Upper lobe of right lung (tissue), 1 donor: ENCODE results near the gene OTUD3. TPM values are rescaled to one million over a fixed set of nuclear protein-coding genes. Genes with fewer than 3 reads are reported as not detected.

Experiments
- ATAC-seq: fragments of 200-7000 bp; cut with Tn5 transposase; one replicate; pipeline ENCODE4 v1.9.1; 2020; ENCODE audit warnings: mild to moderate bottlenecking, moderate library complexity
- DNase-seq: peaks from one replicate; pipeline ENCODE4 v3.0.0-alpha.2; 2020
- H3K27ac ChIP-seq: fragments of 200-600 bp; one replicate; pipeline ENCODE4 v1.8.0; 2022
- H3K27me3 ChIP-seq: fragments of 200-600 bp; one replicate; pipeline ENCODE4 v1.8.0; 2022; ENCODE audit warnings: mild to moderate bottlenecking
- H3K36me3 ChIP-seq: fragments of 200-600 bp; one replicate; pipeline ENCODE4 v1.8.0; 2022
- H3K4me1 ChIP-seq: fragments of 200-600 bp; one replicate; pipeline ENCODE4 v1.8.0; 2022
- H3K4me3 ChIP-seq: fragments of 200-600 bp; one replicate; pipeline ENCODE4 v1.8.0; 2022; ENCODE audit warnings: mild to moderate bottlenecking
- H3K9me3 ChIP-seq: fragments of 200-600 bp; one replicate; pipeline ENCODE4 v1.8.0; 2022
- intact Hi-C: fragments of 100-400 bp; cut with DNase I; formaldehyde crosslinking; loops from one replicate; pipeline ENCODE4 v1.11.0; 2022
- total RNA-seq: library from RNA; stranded (reverse); fragmentation: NEBNext Ultra II Directional; extraction: Animal tissue kit (Norgen Biotek cat#: 25700); gene quantifications from one replicate; pipeline ENCODE4 v1.2.1, GENCODE V29; 2021
- TF ChIP-seq, protein P1 (sequence below): fragments of 200-600 bp; IDR thresholded peaks from one replicate; pipeline ENCODE4 v1.8.0; 2022; ENCODE audit warnings: antibody characterized with exemption
- donor health status: DM: no; HTN: yes; CAD: no; lungs with severe emphysema.

OTUD3 gene
- total RNA-seq, 1 donor from 2014 or later, result 8.8 TPM

DNA sequence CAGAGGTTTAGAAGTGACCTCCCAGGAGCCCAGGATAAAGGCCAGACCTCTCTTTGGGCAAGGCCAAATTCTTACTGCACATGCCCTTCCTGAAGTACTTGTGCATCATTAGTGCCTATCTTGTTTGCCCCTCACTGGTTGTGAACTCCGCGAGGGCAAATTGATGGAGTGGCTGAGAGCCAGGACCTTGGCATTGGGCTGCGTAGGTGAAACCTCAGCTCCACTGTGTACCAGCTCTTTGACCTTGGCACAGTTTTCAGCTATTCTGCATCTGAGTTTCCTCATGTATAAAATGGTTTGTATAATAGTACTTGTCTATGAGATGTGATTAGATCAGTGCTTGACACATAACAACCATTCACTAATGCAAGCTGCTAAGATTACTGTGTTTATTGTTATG lies 11.5 kb downstream of the OTUD3 start:
- H3K4me3 ChIP-seq, result no peak overlapping the region
- no peaks in the 10 kb centered on the region for H3K9me3 ChIP-seq
- DNase-seq (no peak), ATAC-seq (no peak)
- H3K27me3 ChIP-seq, result no peaks in the 10 kb centered on the region
- H3K36me3 ChIP-seq, result peaks cover 75% of the 10 kb centered on the region
- no peak overlapping the region for H3K27ac ChIP-seq
- intact Hi-C loops, result no loop called here
- TF ChIP-seq, protein P1, sequence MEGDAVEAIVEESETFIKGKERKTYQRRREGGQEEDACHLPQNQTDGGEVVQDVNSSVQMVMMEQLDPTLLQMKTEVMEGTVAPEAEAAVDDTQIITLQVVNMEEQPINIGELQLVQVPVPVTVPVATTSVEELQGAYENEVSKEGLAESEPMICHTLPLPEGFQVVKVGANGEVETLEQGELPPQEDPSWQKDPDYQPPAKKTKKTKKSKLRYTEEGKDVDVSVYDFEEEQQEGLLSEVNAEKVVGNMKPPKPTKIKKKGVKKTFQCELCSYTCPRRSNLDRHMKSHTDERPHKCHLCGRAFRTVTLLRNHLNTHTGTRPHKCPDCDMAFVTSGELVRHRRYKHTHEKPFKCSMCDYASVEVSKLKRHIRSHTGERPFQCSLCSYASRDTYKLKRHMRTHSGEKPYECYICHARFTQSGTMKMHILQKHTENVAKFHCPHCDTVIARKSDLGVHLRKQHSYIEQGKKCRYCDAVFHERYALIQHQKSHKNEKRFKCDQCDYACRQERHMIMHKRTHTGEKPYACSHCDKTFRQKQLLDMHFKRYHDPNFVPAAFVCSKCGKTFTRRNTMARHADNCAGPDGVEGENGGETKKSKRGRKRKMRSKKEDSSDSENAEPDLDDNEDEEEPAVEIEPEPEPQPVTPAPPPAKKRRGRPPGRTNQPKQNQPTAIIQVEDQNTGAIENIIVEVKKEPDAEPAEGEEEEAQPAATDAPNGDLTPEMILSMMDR, result no peak
- no peaks in the 10 kb centered on the region for H3K4me1 ChIP-seq

DNA sequence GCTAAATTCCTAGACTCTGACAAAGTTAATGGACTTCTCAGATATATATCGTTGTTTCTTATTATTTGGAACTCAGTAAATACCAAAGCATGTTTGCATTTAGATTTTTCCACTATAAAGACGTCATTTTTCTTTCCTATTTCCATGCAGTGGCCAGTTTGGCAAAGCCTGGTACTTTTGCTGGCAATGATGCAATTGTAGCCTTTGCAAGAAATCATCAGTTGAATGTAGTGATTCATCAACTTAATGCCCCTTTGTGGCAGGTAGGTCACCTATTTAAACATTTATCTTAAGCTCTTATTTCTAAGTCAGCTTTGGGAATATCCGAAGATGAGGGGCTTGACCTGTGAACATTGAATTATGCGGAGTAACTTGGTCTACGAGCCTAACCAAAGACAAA lies 12.0 kb downstream of the OTUD3 start:
- TF ChIP-seq, protein P1, result no peak
- Histone ChIP-seq H3K27me3 (no peaks in the 10 kb centered on the region), H3K36me3 (peaks cover 80% of the 10 kb centered on the region), H3K27ac (no peak overlapping the region), H3K9me3 (no peaks in the 10 kb centered on the region), H3K4me1 (no peaks in the 10 kb centered on the region), H3K4me3 (no peak overlapping the region)
- ATAC-seq, result no peak
- no peak for DNase-seq
- intact Hi-C loops, result no loop called here

DNA sequence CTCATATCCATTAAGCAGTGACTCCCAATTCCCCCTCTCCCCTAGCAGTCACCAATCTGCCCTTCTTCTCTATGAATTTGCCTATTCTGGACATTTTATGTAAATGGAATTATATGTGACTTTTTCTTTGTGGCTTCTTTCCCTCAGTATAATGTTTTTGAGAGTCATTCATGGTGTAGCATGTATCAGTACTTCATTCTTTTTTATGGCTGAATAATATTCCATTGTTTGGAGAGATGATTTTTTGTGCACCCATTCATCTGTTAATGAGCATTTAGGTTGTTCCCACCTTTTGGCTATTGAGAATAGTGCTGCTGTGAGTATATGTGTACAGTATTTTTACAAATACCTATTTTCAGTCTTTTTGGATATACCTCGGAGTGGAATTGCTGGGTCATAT lies 19.5 kb downstream of the OTUD3 start:
- H3K27me3 ChIP-seq, result no peaks in the 10 kb centered on the region
- no peak overlapping the region for H3K4me3 ChIP-seq
- TF ChIP-seq, protein P1, result no peak
- peaks cover 85% of the 10 kb centered on the region for H3K36me3 ChIP-seq
- ATAC-seq (no peak), DNase-seq (no peak)
- no peaks in the 10 kb centered on the region for H3K4me1 ChIP-seq
- intact Hi-C loops, result no loop called here
- no peaks in the 10 kb centered on the region for H3K9me3 ChIP-seq
- H3K27ac ChIP-seq, result no peak overlapping the region

DNA sequence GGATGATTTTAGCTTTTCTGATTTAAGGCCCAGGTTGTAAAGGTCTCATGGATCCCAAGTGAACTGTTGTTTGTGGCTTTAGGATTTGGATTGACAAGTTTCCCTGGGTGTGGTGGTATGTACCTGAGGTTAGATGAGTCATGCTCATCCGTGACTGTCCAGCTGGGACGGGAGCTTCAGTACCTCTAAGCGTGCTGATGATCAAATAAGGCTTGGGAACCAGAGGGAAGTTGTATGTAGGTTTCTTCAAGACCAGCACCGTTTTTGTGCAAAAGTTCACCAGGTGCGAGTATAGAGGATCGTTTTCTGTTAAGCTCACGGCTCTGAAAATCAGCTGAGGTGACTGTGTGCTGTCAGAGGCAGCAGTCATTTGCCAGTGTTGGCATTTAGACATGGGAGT lies 21.4 kb downstream of the OTUD3 start:
- Histone ChIP-seq H3K4me1 (no peaks in the 10 kb centered on the region), H3K4me3 (no peak overlapping the region), H3K36me3 (peaks cover 87% of the 10 kb centered on the region), H3K27ac (no peak overlapping the region), H3K9me3 (no peaks in the 10 kb centered on the region), H3K27me3 (no peaks in the 10 kb centered on the region)
- TF ChIP-seq, protein P1, result no peak
- intact Hi-C loops, result no loop called here
- no peak for ATAC-seq
- no peak for DNase-seq

DNA sequence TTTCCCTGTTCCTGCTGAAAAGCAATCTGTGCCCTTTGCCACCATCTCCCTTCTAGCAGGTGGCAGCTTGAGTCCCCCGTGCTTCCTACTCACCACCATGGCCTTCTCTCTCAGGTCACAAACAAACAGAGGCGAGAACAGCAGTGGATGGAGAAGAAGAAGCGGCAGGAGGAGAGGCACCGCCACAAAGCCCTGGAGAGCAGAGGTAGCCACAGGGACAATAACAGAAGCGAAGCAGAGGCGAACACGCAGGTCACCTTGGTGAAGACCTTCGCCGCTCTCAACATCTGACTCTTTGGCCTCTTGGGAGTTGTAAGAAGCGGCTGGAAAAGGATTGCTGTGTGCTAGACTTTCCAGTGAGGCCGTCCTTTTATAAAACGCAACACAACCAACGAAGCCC lies 25.3 kb downstream of the OTUD3 start:
- Histone ChIP-seq H3K27me3 (no peaks in the 10 kb centered on the region), H3K36me3 (peaks cover 92% of the 10 kb centered on the region), H3K4me1 (no peaks in the 10 kb centered on the region), H3K4me3 (no peak overlapping the region), H3K27ac (no peak overlapping the region), H3K9me3 (no peaks in the 10 kb centered on the region)
- no peak for ATAC-seq
- intact Hi-C loops, result no loop called here
- no peak for DNase-seq
- TF ChIP-seq, protein P1, result no peak

DNA sequence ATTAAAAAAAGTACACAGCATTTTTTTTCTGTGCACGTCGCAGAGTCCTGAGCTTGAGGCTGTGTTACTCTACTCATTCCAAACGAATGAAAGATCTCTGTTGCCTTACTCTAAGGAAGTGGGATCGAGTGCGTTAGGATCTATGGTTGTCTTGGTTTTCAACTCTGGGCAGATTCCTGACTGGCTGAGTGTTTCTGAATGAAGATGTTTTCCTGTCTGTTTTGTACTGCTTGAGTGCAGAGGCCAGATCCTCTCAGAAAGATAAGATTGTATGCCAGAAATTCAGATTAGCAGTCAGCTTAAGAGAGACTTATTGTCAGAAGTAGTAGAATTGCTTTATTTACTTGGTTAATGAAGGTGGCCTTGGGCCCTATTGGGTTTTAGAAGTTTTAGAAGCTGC lies 27.2 kb downstream of the OTUD3 start:
- Histone ChIP-seq H3K4me1 (no peaks in the 10 kb centered on the region), H3K36me3 (peaks cover 96% of the 10 kb centered on the region), H3K4me3 (no peak overlapping the region), H3K27ac (no peak overlapping the region), H3K9me3 (no peaks in the 10 kb centered on the region), H3K27me3 (no peaks in the 10 kb centered on the region)
- DNase-seq, result no peak
- no peak for ATAC-seq
- TF ChIP-seq, protein P1, result no peak
- intact Hi-C loops, result no loop called here
